Measurements from ENCODE around the gene ST6GALNAC3. TPM values are rescaled to one million over a fixed set of nuclear protein-coding genes. Genes with fewer than 3 reads are reported as not detected.

ST6GALNAC3 gene
- total RNA-seq, 4 donors from 2014 or later, result 5.9 to 29.8 (median 11.7) TPM

DNA sequence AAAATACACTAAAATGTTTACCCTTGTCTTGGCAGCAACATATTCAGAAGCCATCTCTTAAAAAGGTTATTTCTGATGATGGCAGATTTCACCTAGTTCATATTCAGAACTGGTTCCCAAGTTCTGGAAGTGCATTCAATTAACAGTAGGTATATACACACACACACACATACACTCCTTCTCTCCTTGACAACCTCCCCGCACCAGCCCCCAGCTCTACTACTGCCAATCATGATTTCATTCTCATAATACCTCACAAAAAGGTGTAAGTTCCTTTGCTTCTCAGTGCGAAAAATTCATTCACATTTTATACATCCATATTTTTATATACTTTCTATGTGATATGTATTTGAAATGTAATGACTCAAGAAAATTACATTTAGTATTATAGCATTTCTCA, 564.6 kb downstream of the ST6GALNAC3 start:
- no peak for TF ChIP-seq CTCF (IDR thresholded peaks at IDR 0.05; ENCODE audit: low read depth)

DNA sequence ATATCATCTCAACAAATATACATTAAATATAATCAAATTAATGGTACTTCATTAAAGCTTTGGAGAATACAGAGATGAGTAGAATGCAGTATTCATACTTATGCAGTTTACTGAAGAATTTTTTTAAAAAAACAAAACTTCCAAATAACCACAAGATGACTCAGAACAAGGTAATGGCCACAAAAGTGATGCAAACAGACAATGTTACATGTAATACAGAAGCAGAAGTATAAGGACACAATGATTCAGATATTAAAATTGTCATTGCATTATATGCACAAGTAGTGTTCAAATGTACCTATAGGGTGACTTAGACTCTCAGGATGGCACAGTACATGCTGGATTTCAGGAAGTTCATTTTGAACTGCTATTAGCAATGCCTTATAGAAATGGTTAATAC, 565.5 kb downstream of the ST6GALNAC3 start:
- no peak for TF ChIP-seq CTCF (IDR thresholded peaks at IDR 0.05; ENCODE audit: low read depth)

- no peak for TF ChIP-seq CTCF (IDR thresholded peaks at IDR 0.05; ENCODE audit: low read depth)
These were observed 566.2 kb downstream of the ST6GALNAC3 start for GRCh38 chr1:76640723-76641122.

DNA sequence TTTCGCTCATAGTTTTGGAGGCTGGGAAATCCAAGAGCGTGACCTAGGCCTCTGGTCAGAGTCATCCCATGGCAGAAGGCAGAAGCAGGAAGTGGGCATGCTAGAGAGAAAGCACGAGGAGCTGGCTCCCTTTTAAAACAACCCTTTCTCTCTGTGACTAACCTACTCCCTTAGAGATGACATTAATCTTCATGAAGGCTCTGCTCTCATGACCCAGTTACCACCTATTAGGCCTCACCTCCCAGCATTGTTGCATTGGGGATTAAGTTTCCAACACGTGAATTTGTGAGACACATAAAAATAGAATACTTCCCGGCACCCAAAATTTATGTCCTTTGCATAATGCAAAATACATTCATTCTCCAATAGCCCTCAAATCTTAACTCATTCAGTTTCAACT, 569.6 kb downstream of the ST6GALNAC3 start:
- no peak for TF ChIP-seq CTCF (IDR thresholded peaks at IDR 0.05; ENCODE audit: low read depth)

DNA sequence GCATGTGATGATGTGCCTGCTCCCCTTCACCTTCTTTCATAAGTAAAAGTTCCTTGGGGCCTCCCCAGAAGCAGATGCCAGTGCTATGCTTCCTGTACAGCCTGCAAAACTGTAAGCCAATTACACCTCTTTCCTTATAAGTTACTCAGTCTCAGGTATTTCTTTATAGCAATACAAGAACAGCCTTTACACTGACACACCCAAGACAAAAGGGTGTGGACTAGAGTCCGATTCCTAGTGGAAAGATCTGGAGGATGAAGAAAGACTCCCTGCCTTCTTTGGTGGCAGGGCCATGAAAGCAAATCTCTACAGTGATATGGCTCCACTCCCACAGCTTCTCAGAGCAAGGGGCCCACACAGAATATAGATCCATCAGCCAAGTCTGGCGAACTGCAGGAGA, 583.1 kb downstream of the ST6GALNAC3 start:
- TF ChIP-seq CTCF (IDR thresholded peaks at IDR 0.05; ENCODE audit: low read depth), result no peak

DNA sequence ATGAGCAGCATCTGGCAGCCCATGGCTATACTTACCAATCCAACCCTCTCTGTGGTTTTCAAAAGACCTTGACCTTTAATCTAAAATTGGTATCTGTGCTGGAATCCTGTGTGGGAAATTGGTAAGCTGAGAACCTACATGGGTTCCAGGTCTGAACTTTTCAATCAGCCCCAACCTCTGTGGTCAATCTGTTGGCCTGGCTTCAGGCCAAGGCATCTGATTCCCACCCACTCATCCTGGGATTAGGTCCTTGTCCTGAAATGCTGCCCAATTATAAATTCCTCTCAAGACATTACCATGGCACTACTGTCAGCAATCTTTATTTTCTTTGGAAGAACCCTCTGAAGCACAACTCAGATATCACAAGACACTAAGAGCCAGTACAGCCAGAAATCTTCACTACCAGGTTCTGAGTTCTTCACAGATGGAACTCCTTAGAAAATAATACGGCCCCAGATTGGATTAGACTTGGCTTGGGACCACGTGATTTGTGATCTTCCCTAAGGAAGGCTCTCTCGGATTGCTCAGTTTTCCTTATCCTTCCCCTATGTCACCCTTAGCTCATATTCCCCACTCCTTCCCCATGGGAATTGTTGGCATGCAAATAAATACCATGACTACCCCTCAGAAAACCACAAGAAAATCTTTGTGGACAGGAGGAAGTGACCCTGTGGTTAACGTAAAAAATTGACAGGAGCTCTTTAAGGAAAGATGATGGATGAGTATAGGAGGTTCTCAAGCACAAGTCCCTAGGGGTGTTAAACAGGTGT, 584.8 kb downstream of the ST6GALNAC3 start:
- TF ChIP-seq CTCF (IDR thresholded peaks at IDR 0.05; ENCODE audit: low read depth), result no peak

- TF ChIP-seq CTCF (IDR thresholded peaks at IDR 0.05; ENCODE audit: low read depth), result no peak
These were observed 587.0 kb downstream of the ST6GALNAC3 start for GRCh38 chr1:76661531-76661930.

All from subcutaneous adipose tissue (tissue), 4 donors.